ENCODE results near the gene VIPAS39.
"Not testable (repeated sequence)": the region's sequence is repeated elsewhere in the genome, so short reads cannot be mapped to it uniquely, and the experiment has no call there.

VIPAS39 gene

GRCh38 chr14:77470224-77470870 lies 12.9 kb upstream of the VIPAS39 start:
- no peak for DNase-seq (ENCODE audit: low read depth in 2 of 2)

DNA sequence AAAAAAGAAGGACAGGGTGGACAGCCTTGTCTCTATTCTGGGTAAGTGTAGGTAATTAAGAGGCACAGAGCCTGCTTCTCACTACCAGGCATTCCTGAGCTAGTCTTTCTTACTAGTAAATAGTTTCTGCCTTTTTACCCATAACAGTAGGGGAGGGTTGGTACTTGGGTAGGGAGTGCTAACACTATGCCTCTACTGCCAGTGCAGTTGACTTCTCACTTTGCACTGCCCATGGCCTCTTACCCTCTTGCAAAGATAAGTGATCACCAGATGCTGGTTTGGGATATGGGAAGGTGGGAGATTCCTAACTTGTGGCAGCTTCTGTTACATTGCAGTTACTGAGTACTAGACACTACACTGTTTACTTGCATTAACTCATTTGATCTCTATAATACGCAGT lies 12.1 kb upstream of the VIPAS39 start:
- no peak for DNase-seq (ENCODE audit: low read depth in 2 of 2)

GRCh38 chr14:77469067-77469505 lies 11.7 kb upstream of the VIPAS39 start:
- no peak for DNase-seq (ENCODE audit: low read depth in 2 of 2)

GRCh38 chr14:77467801-77468200 lies 10.4 kb upstream of the VIPAS39 start:
- no peak for DNase-seq (ENCODE audit: low read depth in 2 of 2)

- peak; percentile 36 to 47 for DNase-seq (ENCODE audit: low read depth in 2 of 2)
These were observed 1.8 kb upstream of the VIPAS39 start for GRCh38 chr14:77459072-77459723.

DNA sequence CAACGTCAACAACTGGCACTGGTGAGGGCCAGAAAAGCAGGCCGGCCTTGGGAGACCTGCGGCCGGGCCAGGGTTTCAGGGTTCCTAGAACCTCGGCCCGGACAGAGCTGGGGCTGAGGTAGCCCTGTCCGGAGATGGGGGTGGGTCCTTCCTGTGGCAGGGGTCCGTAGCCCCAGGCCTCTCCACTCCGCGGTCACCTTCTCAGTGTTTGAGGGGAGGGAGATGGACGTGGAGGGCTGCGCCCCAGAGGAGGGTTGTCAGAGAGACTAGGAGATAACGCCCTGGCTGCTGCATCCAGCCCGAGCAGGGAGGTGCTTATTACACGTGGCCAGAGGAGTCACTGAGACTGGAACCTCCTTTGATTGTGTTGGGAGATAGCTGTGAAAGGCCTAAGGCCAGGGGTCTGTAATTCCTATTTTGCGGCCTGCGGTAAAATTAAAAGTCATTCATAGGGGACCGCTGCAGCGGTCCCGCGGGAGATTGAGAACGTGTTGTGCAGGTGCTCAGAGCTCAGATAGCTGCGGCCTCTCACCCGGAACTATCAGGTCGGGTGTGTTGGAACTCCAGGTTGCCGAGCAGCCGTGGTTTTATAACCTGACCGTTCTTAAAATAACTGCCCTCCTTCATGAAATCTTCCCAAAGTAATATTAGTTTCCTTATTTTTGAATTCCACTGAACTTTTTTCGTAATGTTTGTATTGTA lies 999 bp upstream of the VIPAS39 start:
- peak; percentile 8 to 9 for DNase-seq (ENCODE audit: low read depth in 2 of 2)

DNA sequence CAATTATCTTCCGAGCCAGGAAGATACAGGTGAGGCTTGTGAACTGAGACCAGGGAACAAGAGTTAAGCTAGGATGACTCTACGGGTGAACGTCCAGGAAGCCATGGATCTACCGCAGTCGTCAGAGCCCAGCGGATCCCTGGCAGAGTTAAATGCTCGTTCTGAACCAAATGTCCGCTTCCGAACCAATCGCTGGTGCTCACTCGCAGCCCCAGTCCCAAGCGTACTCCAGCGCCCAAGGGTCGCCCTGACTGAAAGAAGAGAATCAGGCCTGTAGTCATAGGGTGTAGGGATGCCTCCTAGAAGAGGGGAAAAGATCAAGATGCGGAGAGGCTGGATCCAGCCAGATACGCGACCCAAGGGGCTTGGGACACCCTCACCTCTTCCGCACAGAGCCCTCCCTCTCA lies 283 bp downstream of the VIPAS39 start:
- peak in 1 of 2 donors; percentile 2 for DNase-seq (ENCODE audit: low read depth in 2 of 2)

DNA sequence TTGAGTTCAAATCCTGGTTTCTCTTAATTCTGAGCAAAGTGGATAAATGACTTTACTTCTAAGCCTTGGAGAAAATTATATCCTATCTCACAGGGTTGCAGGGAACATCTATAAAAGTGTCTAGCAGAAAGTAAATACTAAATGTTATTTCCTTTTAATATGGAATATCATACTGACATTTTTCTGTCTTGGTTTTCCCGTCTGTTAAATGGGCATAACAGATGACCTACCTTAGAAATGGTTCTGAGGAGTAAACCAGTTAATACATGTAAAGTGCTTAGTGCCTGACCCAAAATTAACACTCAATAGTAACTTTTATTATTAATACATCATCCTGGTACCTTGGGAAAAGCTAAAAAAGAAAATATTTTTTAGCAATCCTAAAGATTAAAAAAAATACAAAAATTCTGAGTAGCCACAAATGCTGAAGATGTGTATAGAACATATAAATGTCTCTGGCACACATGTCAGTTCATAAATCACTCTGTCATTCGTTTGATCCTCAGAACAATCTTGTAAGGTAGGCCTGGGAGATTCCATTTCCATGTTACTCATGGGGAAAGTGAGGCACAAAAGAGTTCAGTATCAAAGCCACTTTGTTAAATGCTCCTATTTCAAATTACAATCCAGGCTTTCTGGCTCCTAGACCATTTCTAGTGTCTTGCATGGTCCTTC lies 1.3 kb downstream of the VIPAS39 start:
- no peak for DNase-seq (ENCODE audit: low read depth in 2 of 2)

DNA sequence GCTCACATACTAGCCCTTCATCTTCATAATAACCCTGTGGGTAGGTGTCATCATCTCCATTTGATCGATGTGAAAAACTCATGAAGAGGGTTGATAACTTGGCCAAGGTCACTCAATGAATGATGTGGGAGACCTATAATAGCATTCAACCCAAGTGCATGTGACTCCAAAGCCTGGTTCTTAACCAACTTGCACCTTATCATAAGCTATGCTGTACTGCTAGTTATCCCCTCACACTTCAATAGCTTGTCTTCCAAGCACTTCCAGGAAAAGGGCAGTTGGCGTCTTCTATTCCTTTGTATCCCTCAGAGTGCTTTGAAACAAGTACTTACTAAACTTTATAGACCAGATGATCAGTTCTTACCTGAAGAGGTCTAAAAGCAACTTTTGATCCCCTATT lies 15.2 kb downstream of the VIPAS39 start:
- no peak for DNase-seq (ENCODE audit: low read depth in 2 of 2)

DNA sequence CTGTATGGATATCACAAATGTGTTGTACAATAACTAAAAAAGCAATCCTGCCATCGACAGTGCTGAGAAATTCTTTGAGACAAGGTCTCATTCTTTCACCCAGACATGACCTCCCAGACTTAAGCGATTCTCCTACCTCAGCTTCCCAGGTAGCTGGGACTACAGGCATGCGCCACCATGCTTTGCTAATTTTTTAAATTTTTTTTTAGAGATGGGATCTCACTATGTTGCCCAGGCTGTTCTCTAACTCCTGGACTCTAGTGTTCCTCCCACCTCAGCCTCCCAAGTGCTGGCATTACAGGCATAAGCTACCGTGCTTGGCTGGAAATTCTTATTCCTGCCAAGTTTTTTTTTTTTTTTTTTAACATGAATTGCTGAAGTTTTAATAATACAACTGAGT lies 17.5 kb downstream of the VIPAS39 start:
- no peak for DNase-seq (ENCODE audit: low read depth in 2 of 2)

- no peak for DNase-seq (ENCODE audit: low read depth in 2 of 2)
These were observed 18.8 kb downstream of the VIPAS39 start for GRCh38 chr14:77438596-77438995.

DNA sequence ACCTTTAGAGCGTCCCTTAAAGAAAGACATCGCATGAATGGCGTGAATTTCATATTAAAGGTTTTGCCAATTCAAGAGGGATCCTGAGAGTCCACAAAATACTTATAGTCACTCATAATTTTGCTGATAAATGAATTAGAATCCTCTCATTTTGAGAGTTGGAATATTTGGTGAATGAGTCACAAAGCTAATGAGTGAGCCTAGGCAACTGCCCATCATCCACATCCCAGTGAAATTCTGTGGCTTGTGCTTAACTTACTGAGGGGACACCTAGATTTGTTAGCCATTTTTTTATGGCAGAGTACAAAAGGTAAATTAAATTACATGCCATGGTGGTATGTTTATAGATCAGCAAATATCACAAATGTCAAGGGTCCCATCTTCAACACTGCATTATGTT lies 21.4 kb downstream of the VIPAS39 start:
- DNase-seq (ENCODE audit: low read depth in 2 of 2), result no peak

DNA sequence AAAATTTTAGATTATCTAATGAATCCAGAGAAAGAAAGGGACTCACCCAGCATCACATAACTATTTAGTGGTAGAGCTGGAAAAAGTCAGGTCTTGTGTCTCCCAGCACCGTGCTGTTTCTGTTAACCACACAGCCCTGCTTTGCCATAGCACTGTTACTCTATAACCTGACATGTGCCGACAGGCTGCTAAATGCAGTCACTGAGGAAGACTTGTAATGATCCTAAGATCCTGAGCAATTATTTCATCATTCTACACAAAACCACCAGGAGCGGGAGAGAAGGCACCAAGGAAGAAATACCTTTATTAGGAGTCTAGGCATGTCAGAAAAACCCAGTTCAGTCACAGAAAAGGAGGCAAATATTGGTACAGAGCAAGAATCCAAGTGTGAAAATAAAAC lies 31.0 kb downstream of the VIPAS39 start:
- no peak for DNase-seq (ENCODE audit: low read depth in 2 of 2)

- no peak for DNase-seq (ENCODE audit: low read depth in 2 of 2)
These were observed 32.5 kb downstream of the VIPAS39 start for GRCh38 chr14:77424862-77425261.

GRCh38 chr14:77423423-77423822 lies 34.0 kb downstream of the VIPAS39 start, which contains the start of gene NOXRED1:
Gene NOXRED1 (minus strand): TSS chr14:77423523. CDS start chr14:77422889, 634 bp downstream.
- no peak for DNase-seq (ENCODE audit: low read depth in 2 of 2)

DNA sequence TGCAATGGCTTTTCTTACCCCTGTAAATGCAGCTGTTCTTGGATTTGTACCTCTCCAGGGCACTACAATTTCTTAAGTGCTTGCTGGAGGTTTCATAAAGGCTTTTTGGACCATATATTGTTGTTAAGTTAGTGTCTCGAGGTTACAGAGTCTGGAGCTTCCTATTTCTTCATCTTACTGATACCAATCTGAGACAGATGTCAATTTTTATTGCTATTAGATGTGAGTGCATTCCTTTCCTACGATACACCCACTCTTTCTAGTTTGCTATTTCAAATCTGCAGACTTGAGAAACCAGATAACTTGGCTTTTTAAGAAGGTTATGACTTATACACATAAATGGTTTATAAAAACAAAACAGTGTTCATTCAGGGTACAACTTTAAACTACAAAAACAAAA lies 36.2 kb downstream of the VIPAS39 start:
- no peak for DNase-seq (ENCODE audit: low read depth in 2 of 2)

GRCh38 chr14:77416836-77417235 lies 40.6 kb downstream of the VIPAS39 start:
- no peak for DNase-seq (ENCODE audit: low read depth in 2 of 2)

DNA sequence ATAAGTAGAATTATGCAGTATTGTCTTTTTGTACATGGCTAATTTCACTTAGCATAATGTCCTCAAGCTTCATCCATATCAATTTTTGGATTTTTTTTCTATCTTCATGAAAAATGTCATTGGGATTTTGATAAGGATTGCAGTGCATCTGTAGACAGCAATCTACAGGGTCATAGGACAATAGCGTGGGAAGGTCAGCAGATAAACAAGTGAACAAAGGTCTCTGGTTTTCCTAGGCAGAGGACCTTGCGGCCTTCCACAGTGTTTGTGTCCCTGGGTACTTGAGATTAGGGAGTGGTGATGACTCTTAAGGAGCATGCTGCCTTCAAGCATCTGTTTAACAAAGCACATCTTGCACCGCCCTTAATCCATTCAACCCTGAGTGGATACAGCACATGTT lies 41.3 kb downstream of the VIPAS39 start:
- not testable (repeated sequence) for DNase-seq (ENCODE audit: low read depth in 2 of 2)

DNA sequence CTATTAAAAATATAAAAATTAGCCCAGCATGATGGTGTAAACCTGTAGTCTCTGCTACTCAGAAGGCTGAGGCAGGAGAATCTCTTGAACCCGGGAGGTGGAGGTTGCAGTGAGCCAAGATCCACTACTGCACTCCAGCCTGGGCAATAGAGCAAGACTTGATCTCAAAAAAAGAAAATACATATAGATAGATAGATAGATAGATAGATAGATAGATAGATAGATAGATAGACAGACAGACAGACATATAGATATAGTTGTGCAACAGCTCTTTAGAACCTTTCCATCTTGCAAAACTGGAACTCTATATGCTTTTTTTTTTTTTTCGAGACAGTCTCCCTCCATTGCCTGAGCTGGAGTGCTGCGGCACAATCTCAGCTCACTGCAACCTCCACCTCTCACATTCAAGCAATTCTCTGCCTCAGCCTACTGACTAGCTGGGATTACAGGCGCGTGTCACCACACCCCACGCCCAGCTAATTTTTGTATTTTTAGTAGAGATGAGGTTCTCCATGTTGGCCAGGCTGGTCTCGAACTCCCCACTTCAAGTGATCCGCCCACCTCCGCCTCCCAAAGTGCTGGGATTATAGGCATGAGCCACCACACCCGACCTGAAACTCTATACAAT lies 41.9 kb downstream of the VIPAS39 start:
- not testable (repeated sequence) for DNase-seq (ENCODE audit: low read depth in 2 of 2)

DNA sequence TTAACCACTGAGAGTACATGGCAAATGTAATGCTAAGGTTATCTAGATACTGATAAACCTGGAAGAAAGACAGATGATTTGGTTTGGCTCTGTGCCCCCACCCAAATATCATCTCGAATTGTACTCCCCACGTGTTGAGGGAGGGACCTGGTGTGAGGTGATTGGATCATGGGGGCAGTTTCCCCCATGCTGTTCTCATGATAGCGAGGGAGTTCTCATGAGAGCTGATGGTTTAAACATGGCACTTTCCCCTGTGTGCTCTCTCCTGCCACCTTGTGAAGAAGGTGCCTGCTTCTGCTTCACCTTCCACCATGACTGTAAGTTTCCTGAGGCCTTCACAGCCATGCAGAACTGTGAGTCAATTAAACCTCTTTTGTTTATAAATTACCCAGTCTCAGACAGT lies 48.3 kb downstream of the VIPAS39 start:
- no peak for DNase-seq (ENCODE audit: low read depth in 2 of 2)

- no peak for DNase-seq (ENCODE audit: low read depth in 2 of 2)
These were observed 50.2 kb downstream of the VIPAS39 start for GRCh38 chr14:77407158-77407557.

DNA sequence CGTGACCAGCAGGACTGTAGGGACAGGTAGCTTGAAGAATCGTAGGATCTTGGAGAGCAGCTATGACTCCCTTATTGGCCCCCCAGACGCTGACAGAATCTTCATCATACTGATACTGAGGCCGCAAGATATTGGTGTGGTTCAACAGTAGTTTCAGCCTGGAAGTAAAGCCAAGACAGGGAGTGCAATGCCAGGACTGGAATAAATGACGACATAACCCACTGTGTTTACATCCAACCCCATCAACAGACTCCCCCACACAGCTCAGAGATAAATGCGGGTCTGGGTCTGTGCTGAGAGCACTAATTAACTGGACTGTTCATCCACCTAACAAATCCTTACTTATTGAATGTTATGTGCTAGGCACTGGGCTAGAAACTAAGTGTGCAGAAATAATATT lies 50.7 kb downstream of the VIPAS39 start:
- no peak for DNase-seq (ENCODE audit: low read depth in 2 of 2)

All from stimulated activated CD8-positive, alpha-beta memory T cell treated with anti-CD3 and anti-CD28 coated beads, Interleukin-15, amount 100 ng/mL, for 48 hours (primary cell).